Erythroblast (primary cell): ENCODE results near the gene RILPL1.

ENCODE experiments used
- DNase-seq, 2 experiments: peaks; one replicate each; lab custom pipeline; 2025; lab: John Stamatoyannopoulos, UW
- GATA1 ChIP-seq: IDR thresholded peaks from 2 replicates; pipeline ENCODE4 v1.6.1; 2011; ENCODE audit warnings: low read depth, mild to moderate bottlenecking, control low read depth, low read length, moderate library complexity
- POLR2A ChIP-seq: IDR thresholded peaks from 2 replicates; pipeline ENCODE4 v1.6.1; 2011; ENCODE audit warnings: mild to moderate bottlenecking, low read length

RILPL1 gene

GRCh38 chr12:123450636-123451035, 82.9 kb downstream of the RILPL1 start:
- no peak for DNase-seq
- TF ChIP-seq GATA1 (no peak), POLR2A (no peak)

GRCh38 chr12:123449856-123450255, 83.7 kb downstream of the RILPL1 start:
- TF ChIP-seq GATA1 = no peak
- TF ChIP-seq POLR2A = no peak
- DNase-seq = no peak

- no peak for DNase-seq
- TF ChIP-seq GATA1 (no peak), POLR2A (no peak)
Observed at GRCh38 chr12:123449249-123449733, 84.2 kb downstream of the RILPL1 start.

- DNase-seq = no peak
- TF ChIP-seq GATA1 (no peak), POLR2A (no peak)
Observed at GRCh38 chr12:123446333-123446713, 87.2 kb downstream of the RILPL1 start.

DNA sequence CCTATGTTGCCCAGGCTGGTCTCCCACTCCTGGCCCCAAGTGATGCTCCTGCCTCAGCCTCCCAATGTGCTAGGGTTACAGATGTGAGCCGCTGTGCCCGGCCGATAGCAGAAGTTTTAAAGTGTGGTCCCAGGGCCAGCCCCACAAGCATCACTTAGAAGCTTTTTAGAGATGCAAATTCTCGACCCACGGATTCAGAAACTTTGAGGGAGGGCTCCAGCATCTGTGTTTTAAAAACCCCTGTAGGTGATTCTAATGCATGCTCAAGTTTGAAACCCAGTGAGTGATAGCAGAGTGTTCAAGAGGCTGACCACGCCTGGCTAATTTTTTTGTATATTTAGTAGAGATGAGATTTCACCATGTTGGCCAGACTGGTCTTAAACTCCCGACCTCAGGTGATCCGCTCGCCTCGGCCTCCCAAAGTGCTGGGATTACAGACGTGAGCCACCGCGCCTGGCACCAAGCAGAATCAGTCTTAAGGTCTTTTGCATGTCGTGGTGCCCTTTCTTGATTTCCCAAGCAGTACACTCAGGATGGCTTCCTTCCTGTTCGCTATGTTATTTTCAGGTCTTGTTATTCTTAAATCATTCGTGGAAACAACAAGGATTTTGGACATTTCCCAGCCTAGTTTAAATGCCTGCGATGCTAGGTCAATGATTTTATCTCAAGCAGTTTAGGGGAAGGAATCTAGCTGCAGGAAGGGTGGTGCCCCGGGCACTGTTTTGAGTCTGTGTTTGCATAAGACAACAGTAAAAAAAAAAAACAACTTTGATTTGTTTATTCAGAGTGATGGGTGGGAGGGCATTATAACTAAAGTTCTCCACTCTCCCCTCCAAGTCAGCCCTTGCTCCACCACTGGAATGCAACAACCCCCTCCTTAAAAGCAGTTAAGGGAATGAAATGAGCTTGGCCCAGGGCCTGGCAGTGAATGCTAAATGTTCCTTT, 87.9 kb downstream of the RILPL1 start:
- TF ChIP-seq POLR2A (no peak), GATA1 (no peak)
- no peak for DNase-seq

- no peak for TF ChIP-seq GATA1
- TF ChIP-seq POLR2A = no peak
- no peak for DNase-seq
Observed at GRCh38 chr12:123444092-123445026, 89.2 kb downstream of the RILPL1 start.

DNA sequence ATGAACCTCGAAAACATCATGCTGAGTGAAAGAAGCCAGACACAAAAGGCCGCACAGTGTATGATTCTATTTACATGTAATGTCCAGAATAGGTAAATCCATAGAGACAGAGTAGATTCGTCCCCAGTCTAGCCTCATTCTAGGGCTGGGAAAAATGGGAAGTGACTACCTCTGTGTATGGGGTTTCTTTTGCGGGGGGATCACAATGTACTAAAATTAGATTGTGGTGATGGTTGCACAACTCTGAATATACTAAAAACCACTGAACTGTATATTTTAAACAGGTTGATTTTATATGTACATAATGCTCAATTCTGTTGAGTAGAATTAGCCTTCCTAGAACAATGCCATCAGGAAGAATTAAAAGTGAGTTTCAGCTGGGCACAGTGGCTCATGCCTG, 90.7 kb downstream of the RILPL1 start:
- DNase-seq = no peak
- TF ChIP-seq POLR2A (no peak), GATA1 (no peak)

GRCh38 chr12:123441523-123442164, 91.9 kb downstream of the RILPL1 start:
- DNase-seq = no peak
- no peak for TF ChIP-seq POLR2A
- TF ChIP-seq GATA1 = no peak

- DNase-seq = peak; percentile 84 to 90
- peak; percentile 76 for TF ChIP-seq POLR2A
- TF ChIP-seq GATA1 = no peak
Observed at GRCh38 chr12:123436017-123436964, 97.2 kb downstream of the RILPL1 start, which contains the start of gene RILPL2. TSS of gene RILPL2 (minus strand) at chr12:123436684. CDS start at chr12:123436420, 264 bp downstream.

DNA sequence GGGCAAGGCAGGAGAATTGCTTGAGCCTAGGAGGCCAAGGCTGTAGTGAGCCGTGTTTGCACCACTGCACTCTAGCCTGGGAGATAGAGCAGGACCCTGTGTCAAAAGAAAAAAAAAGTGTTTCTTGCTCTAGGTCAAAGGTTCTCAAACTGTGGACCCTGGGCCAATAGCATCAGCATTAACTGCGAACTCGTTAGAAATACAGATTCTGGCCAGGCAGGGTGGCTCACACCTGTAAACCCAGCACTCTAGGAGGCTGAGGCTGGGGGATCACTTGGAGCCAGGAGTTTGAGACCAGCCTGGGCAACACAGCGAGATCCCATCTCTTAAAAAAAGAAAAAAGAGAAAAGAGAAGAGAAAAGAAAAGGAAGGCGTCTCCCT, 97.9 kb downstream of the RILPL1 start:
- DNase-seq = no peak
- TF ChIP-seq GATA1 = no peak
- no peak for TF ChIP-seq POLR2A

DNA sequence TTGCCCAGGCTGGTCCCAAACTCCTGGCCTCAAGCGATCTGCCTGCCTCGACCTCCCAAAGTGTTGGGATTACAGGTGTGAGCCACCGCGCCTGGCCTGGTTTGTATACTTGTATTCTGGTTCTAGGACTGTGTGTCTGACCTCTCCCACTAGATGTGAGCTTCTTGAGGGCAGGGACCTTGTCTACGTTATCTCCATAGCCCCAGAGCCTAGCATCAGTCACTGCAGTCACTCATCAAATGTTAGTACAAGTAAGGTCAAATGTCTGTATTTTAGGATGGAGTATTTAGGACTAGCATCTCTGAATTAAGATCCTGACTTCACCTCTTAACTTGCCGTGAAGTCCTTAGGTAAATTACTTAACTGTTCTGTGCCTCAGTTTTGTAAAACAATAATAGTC, 99.9 kb downstream of the RILPL1 start:
- TF ChIP-seq POLR2A (no peak), GATA1 (no peak)
- DNase-seq = peak; percentile 37 to 40
